Measurements from ENCODE around the gene SIRT2.

GRCh38 chr19:38907670-38908069 is 8.3 kb upstream of the SIRT2 start:
- no peak for TF ChIP-seq CTCF (IDR thresholded peaks at IDR 0.05; ENCODE audit: insufficient read depth, low read length, poor library complexity, severe bottlenecking)
- TF ChIP-seq EZH2phosphoT487 (conservative IDR thresholded peaks at IDR 0.05; ENCODE audit: low read length), result no peak
